Endothelial cell of umbilical vein (primary cell): ENCODE results near the gene HSPA2.

Source experiments
- EZH2 ChIP-seq: IDR thresholded peaks from 2 replicates; pipeline ENCODE4 v1.6.1; 2012; ENCODE audit warnings: borderline replicate concordance, low read depth, mild to moderate bottlenecking, moderate library complexity, low read length, inconsistent platforms; ENCODE audit not compliant: severe bottlenecking
- FOS ChIP-seq: IDR thresholded peaks from 2 replicates; pipeline ENCODE4 v1.6.1; 2011; ENCODE audit warnings: mild to moderate bottlenecking, low read length, moderate library complexity, borderline replicate concordance; ENCODE audit not compliant: insufficient read depth
- GATA2 ChIP-seq: IDR thresholded peaks from 2 replicates; pipeline ENCODE4 v1.7.0; 2011; ENCODE audit warnings: low read depth, mild to moderate bottlenecking, moderate library complexity, mixed read lengths, low read length; ENCODE audit not compliant: insufficient read length, insufficient read depth
- JUN ChIP-seq: IDR thresholded peaks from 2 replicates; pipeline ENCODE4 v1.6.1; 2011; ENCODE audit warnings: borderline replicate concordance, low read depth; ENCODE audit not compliant: insufficient read length, insufficient read depth
- MYC ChIP-seq: IDR thresholded peaks from one replicate; pipeline ENCODE4 v1.6.1; 2011; ENCODE audit warnings: mild to moderate bottlenecking, low read depth, low read length
- POLR2A ChIP-seq: IDR thresholded peaks from 2 replicates; pipeline ENCODE4 v1.6.1; 2012; ENCODE audit warnings: low read depth, mild to moderate bottlenecking, control low read depth, low read length
- POLR2AphosphoS5 ChIP-seq: IDR thresholded peaks from 2 replicates; pipeline ENCODE4 v1.6.1; 2012; ENCODE audit warnings: low read depth, mild to moderate bottlenecking, control low read depth, low read length, moderate library complexity; ENCODE audit not compliant: insufficient read depth
- TF ChIP-seq, protein P1 (sequence below), 2 donors: IDR thresholded peaks; 1 replicate in 1 of 2; 2 replicates in 1 of 2; pipeline ENCODE4 v1.5.1; 2011; ENCODE audit warnings: low read length in 2 of 2, mild to moderate bottlenecking in 2 of 2, moderate library complexity in 2 of 2, control low read depth in 1 of 2, inconsistent platforms in 1 of 2, low read depth in 1 of 2; ENCODE audit not compliant: insufficient read depth in 1 of 2; ENCODE audit errors: extremely low read depth in 1 of 2
- TF ChIP-seq, protein P2 (sequence below): IDR thresholded peaks from 2 replicates; pipeline ENCODE4 v1.6.1; 2011; ENCODE audit not compliant: insufficient read depth, insufficient read length

DNA sequence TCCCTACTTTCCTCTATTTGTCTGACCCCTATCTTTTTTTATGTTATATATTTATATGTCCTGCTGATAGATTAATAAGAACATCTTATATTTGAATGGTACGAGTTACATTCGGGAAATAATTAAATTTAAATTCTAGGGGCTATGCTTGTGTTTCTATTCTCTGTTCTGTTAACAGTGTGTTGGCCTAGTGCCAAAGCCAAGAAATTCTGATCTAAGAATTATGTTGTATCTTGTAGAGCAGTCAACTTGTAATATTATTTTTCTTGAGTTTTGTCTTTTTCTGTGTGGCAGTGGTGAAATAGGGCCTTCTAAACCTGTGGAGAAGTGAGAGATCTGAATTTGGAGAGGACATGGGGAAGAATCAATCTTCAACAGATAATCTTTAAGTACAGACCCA, 9.0 kb upstream of the HSPA2 start:
- TF ChIP-seq EZH2 (no peak), POLR2AphosphoS5 (no peak), JUN (no peak), POLR2A (no peak), FOS (no peak), MYC (no peak), GATA2 (no peak)
- TF ChIP-seq, protein P1, sequence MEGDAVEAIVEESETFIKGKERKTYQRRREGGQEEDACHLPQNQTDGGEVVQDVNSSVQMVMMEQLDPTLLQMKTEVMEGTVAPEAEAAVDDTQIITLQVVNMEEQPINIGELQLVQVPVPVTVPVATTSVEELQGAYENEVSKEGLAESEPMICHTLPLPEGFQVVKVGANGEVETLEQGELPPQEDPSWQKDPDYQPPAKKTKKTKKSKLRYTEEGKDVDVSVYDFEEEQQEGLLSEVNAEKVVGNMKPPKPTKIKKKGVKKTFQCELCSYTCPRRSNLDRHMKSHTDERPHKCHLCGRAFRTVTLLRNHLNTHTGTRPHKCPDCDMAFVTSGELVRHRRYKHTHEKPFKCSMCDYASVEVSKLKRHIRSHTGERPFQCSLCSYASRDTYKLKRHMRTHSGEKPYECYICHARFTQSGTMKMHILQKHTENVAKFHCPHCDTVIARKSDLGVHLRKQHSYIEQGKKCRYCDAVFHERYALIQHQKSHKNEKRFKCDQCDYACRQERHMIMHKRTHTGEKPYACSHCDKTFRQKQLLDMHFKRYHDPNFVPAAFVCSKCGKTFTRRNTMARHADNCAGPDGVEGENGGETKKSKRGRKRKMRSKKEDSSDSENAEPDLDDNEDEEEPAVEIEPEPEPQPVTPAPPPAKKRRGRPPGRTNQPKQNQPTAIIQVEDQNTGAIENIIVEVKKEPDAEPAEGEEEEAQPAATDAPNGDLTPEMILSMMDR (IDR thresholded peaks at IDR 0.05; ENCODE audit: extremely low read depth in 1 of 2, insufficient read depth in 1 of 2, low read depth in 1 of 2, low read length in 2 of 2), result no peak
- TF ChIP-seq, protein P2, sequence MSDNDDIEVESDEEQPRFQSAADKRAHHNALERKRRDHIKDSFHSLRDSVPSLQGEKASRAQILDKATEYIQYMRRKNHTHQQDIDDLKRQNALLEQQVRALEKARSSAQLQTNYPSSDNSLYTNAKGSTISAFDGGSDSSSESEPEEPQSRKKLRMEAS, result no peak
